Psoas muscle (tissue), 8 donors: ENCODE results near the gene GRHL1. TPM values are rescaled to one million over a fixed set of nuclear protein-coding genes. Genes with fewer than 3 reads are reported as not detected.
A peak's percentile ranks its signal among the peaks of the same experiment; 100 is the strongest.
"Not testable (repeated sequence)": the region's sequence is repeated elsewhere in the genome, so short reads cannot be mapped to it uniquely, and the experiment has no call there.

Experiments
- ATAC-seq, 4 donors: fragments of 200-7000 bp; cut with Tn5 transposase; one replicate each; pipeline ENCODE4 v1.9.1; 2020; ENCODE audit warnings: moderate library complexity in 3 of 4, mild to moderate bottlenecking in 2 of 4
- DNase-seq, 2 donors: peaks; one replicate each; pipeline ENCODE4 v3.0.0-alpha.2; 2020
- H3K27ac ChIP-seq: fragments of 200-600 bp; one replicate; pipeline ENCODE4 v1.8.0; 2022
- H3K27me3 ChIP-seq, 3 donors: fragments of 200-600 bp in 1 of 3; one replicate each; pipeline versions ENCODE4 v1.6.1 to v1.8.0; 2013 to 2022; ENCODE audit warnings: low read length in 2 of 3, mild to moderate bottlenecking in 2 of 3, moderate library complexity in 1 of 3; ENCODE audit not compliant: insufficient read depth in 3 of 3
- H3K36me3 ChIP-seq, 2 donors: fragments of 200-600 bp in 1 of 2; one replicate each; pipeline versions ENCODE4 v1.6.1 to v1.8.0; 2013 to 2022; ENCODE audit warnings: low read depth in 1 of 2, mild to moderate bottlenecking in 1 of 2, moderate library complexity in 1 of 2; ENCODE audit not compliant: insufficient read depth in 1 of 2
- H3K4me1 ChIP-seq: fragments of 200-600 bp; one replicate; pipeline ENCODE4 v1.8.0; 2022
- H3K4me3 ChIP-seq: fragments of 200-600 bp; one replicate; pipeline ENCODE4 v1.8.0; 2022; ENCODE audit warnings: mild to moderate bottlenecking
- H3K9me3 ChIP-seq: fragments of 200-600 bp; one replicate; pipeline ENCODE4 v1.8.0; 2022
- CTCF ChIP-seq: fragments of 200-600 bp; IDR thresholded peaks from one replicate; pipeline ENCODE4 v1.8.0; 2022; ENCODE audit warnings: antibody characterized with exemption
- WGBS, 3 donors: extraction: QIAGEN DNeasy Blood & Tissue Kit; methylation state at CpG; one replicate each; pipeline versions ENCODE4 v1.1.6 to v1.1.7; 2013; 5-methylcytosine and 5-hydroxymethylcytosine counted together
- intact Hi-C, 2 donors: fragments of 100-400 bp; cut with DNase I; formaldehyde crosslinking; loops; one replicate each; pipeline versions ENCODE4 v1.11.0 to v1.14.2; 2022
- polyA plus RNA-seq, 3 donors: library from polyadenylated mRNA; stranded (reverse); fragments of 200-250 nt; gene quantifications; one replicate each; pipeline ENCODE4 v1.2.3, GENCODE V29; 2013
- total RNA-seq, 4 donors: library from RNA; stranded (reverse); fragmentation: NEBNext Ultra II Directional in 2 of 4; extraction: Animal tissue kit (Norgen Biotek cat#: 25700) in 2 of 4; gene quantifications; one replicate each; pipeline versions ENCODE4 v1.2.1 to v1.2.4, GENCODE V29; 2021 to 2023
- donor health status: healthy with polysubstance abuse.
- donor health status: DM: no; HTN: no; CAD: no; lungs with moderate emphysema.
- donor health status: Bipolar disorder and iron deficiency.
- donor health status: healthy.
- donor health status: DM: yes; HTN: yes; CAD: no.
- donor health status: DM: no; HTN: no; CAD: no.
- donor health status: DM: no; HTN: no; CAD: no.
- donor health status: DM: yes; HTN: yes; CAD: no.

The GRHL1 gene
- total and polyA plus RNA-seq, 7 donors, result 0.38 to 1.2 (median 0.63) TPM

DNA sequence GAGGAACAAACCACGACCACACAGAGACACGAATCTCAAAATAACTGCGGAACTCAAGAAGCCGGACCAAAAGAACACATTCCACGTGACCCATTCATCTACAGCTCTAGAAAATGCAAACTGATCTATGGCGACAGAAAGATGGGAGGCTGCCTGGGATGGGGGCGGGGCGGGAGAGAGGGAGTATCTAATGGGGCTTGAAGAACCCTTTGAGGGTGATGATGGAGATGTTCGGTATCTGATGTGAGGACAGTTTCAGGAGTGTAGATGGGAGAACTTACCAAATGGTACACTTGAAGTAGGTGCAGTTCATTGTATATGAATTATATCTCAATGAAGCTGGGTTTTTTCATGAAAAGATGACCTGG lies 57.3 kb downstream of the GRHL1 start:
- peaks cover 22% of the 10 kb centered on the region for H3K4me1 ChIP-seq
- DNase-seq, result no peak
- intact Hi-C loops, result no loop called here
- no peak for ATAC-seq
- 36 to 50% (median 43%) methylated on average over 9 of the region's 9 CpGs for WGBS, 3 donors
- TF ChIP-seq CTCF, result no peak
- H3K27me3 ChIP-seq, result no peaks in the 10 kb centered on the region
- no peak overlapping the region for H3K4me3 ChIP-seq
- H3K36me3 ChIP-seq, result no peaks in the 10 kb centered on the region
- no peaks in the 10 kb centered on the region for H3K9me3 ChIP-seq
- peak overlapping the region; percentile 54 for H3K27ac ChIP-seq

DNA sequence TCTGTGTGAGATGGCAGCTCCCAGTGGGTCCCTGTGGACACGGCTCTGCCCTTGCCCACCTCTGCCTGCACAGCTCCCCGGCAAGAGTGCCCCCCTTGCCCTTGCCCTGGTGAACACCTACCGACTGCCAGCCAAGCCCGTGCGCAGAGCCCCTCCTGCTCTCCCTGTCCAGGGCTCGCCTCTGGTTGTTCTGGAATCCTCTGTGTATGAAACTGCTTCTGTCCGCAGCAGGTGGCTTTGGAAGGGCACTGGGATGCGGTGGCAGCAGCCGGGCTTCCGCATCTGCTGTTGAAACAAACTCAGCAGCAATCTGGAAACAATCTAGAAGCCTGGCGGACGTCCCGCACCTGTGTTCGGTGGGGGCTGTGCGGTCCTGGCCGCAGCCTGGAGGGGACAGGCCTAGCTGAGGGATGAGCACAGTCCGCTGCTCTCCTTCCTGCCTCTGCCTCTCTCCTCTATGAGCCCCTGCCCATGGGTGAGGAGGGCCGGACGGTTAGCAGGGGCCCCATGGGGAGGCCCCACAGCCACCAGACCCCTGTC lies 57.8 kb downstream of the GRHL1 start:
- peaks cover 22% of the 10 kb centered on the region for H3K4me1 ChIP-seq
- no peak overlapping the region for H3K4me3 ChIP-seq
- H3K27ac ChIP-seq, result peak overlapping the region; percentile 54
- no peak for TF ChIP-seq CTCF
- DNase-seq, result no peak
- no peaks in the 10 kb centered on the region for H3K9me3 ChIP-seq
- no peaks in the 10 kb centered on the region for H3K36me3 ChIP-seq
- WGBS, 3 donors, result 33 to 34% (median 34%) methylated on average over 19 of the region's 19 CpGs
- H3K27me3 ChIP-seq, result no peaks in the 10 kb centered on the region
- intact Hi-C loops, result no loop called here
- ATAC-seq, result peak; percentile 27 to 55 (median 45)

DNA sequence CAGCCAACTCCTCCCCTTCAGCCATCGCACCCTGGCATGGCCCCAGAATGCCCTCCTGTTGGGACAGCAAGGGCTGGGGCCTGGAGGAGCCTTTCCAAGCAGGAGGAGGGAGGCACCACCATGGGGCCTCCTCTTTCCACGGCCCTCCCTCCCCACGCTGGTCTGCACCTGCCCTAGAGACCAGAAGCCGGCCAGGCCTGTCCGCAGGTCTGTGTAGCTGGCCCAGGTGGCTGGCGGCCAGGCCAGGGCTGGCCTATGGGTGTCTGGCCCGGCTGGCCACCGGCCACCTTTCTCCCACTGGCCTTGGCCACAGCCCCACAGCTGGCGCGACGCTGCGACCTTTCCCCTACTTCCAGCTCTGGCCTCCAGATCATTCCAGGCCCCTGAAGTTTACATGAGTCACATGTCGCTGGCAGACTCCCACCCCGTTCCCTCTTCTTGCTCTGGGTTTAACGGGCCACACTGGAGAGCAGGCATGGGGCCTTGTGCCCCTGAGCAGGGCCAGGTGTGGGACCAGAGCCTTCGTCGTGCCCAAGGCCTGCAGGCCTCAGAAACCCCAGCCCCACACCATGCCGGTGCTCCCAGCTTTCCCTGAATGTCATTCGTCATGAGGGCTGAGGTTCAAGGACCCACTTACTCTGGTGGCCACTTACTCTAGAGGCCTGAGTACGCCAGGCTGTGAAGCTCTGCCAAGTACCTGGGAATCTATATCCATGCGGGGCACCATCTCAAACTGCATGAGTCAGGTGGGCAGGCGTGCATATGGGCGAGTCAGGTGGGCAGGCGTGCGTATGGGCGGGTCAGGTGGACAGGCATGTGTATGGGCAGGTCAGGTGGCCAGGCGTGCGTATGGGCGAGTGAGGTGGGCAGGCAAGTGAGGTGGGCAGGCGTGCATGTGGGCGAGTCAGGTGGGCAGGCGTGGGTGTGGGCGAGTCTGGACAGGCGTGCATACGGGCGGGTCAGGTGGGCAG lies 58.6 kb downstream of the GRHL1 start:
- Histone ChIP-seq H3K9me3 (no peaks in the 10 kb centered on the region), H3K27me3 (no peaks in the 10 kb centered on the region), H3K27ac (peak overlapping the region; percentile 54), H3K4me3 (no peak overlapping the region), H3K4me1 (peaks cover 22% of the 10 kb centered on the region), H3K36me3 (no peaks in the 10 kb centered on the region)
- ATAC-seq, result peak; percentile 87 to 94 (median 90)
- TF ChIP-seq CTCF, result no peak
- WGBS, 3 donors, result 53 to 64% (median 57%) methylated on average over 33 to 36 of the region's 36 CpGs
- intact Hi-C loops, result no loop called here
- peak; percentile 90 to 93 for DNase-seq

GRCh38 chr2:10010861-10011605 lies 59.5 kb downstream of the GRHL1 start:
- H3K36me3 ChIP-seq, H3K4me3 ChIP-seq, ATAC-seq, H3K9me3 ChIP-seq, H3K27me3 ChIP-seq, H3K27ac ChIP-seq, DNase-seq, intact Hi-C loops: not testable (repeated sequence)
- H3K4me1 ChIP-seq, result peaks cover 22% of the 10 kb centered on the region
- WGBS, 3 donors, result 93 to 96% (median 95%) methylated on average over 52 of the region's 52 CpGs

GRCh38 chr2:10011606-10012325 lies 60.3 kb downstream of the GRHL1 start:
- intact Hi-C loops, result not testable (repeated sequence)

DNA sequence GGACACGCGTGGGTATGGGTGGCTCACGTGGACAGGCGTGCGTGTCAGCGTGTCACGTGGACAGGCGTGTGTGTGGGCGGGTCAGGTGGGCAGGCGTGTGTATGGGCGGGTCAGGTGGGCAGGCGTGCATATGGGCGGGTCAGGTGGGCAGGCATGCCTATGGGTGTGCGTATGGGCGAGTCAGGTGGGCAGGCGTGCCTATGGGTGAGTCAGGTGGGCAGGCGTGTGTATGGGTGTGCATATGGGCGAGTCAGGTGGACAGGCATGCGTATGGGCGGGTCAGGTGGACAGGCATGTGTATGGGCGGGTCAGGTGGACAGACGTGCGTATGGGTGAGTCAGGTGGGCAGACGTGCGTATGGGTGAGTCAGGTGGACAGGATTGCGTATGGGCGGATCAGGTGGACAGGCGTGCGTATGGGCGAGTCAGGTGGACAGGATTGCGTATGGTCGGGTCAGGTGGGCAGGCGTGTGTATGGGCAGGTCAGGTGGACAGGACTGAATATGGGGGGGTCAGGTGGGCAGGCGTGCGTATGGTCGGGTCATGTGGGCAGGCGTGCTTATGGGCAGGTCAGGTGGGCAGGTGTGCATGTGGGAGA lies 61.0 kb downstream of the GRHL1 start:
- H3K27me3 ChIP-seq, H3K9me3 ChIP-seq, ATAC-seq, H3K27ac ChIP-seq, H3K36me3 ChIP-seq, intact Hi-C loops, DNase-seq, H3K4me3 ChIP-seq: not testable (repeated sequence)
- H3K4me1 ChIP-seq, result peaks cover 22% of the 10 kb centered on the region
- 93 to 95% (median 94%) methylated on average over 36 to 37 of the region's 37 CpGs for WGBS, 3 donors

More at GRCh38 chr2:10011606-10012325, 60.3 kb downstream of the GRHL1 start:
- not testable (repeated sequence) for DNase-seq, ATAC-seq, H3K9me3 ChIP-seq, H3K36me3 ChIP-seq, H3K27me3 ChIP-seq, H3K27ac ChIP-seq, H3K4me3 ChIP-seq
- 93 to 95% (median 94%) methylated on average over 60 to 61 of the region's 61 CpGs for WGBS, 3 donors
- peaks cover 22% of the 10 kb centered on the region for H3K4me1 ChIP-seq
